Ecto neural progenitor cell (in vitro differentiated cells): ENCODE measurements around the gene HRH3.

Experiments
- DNase-seq: peaks from one replicate; pipeline ENCODE4 v3.0.0-alpha.2; 2018; ENCODE audit warnings: low spot score

The HRH3 gene

DNA sequence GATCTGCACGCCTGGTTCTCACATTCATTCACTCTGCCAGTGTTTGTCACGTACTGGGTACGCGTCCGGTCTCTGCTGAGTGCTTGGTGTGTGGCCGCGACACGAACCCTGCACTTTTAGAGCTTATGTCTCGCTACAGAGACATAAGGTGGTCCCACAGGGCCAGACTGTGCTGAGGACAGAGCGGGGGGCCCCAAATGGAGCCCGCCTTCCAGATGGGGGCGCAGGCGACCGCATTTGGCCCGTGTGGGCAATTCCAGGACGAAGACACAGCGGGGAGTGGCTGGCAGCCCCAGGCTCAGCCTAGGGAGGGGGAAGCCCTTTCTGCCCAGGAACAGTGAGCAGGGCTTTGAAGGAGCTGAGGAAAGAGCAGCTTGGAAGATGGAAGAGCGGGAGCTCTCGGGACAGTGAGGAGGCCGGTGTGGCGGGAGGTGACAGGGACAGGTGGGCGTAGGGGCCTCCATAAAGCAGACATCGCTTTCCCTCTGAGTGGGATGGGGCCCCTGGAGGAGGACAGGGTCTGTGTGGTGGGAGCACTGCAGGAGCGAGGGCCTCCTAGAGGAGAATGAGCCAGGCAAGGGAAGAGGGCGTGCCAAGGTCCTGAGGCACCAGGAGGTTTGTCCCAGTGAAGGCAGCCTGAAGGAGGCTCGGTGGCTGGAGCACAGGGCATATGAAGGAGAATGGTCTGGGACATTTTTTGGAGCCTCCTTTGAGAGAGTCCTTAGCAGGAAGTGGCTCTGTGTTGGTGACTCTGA is 45.0 kb downstream of the HRH3 start:
- no peak for DNase-seq

DNA sequence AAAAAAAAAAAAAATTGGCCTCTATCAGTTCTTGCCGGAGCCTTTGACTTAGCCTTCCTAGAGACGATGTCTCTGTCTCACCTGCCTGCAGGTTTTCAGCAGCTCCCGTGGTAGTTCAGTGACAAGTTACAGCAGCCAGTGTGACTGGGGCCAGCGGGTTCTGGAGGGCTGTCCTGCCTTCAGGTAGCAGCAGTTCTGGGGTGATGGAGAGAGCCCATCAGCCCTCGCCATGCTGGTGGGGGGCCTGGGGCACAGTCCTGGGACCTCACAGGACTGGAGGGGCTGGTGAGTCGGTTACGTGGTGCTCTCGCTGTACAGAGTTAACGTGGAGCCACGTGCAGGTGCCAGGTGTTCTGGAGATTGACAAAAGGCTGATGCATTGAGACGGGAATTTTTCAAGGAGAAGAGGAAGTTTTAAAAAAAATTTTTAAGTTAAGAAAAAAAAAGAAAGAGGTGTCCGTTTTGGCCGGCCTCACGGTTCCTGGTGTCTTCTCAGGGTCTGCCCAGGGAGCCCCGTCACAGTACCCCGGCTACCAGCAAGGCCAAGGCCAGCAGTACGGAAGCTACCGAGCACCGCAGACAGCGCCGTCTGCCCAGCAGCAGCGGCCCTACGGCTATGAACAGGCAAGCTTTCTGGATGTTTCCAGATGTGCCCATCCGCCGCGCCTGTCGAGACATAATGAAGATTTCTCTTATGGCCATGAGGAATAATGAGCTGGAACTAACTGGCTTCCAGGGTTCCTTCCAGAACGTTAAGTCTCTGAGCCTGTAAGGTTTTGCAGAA is 45.9 kb downstream of the HRH3 start:
- no peak for DNase-seq

DNA sequence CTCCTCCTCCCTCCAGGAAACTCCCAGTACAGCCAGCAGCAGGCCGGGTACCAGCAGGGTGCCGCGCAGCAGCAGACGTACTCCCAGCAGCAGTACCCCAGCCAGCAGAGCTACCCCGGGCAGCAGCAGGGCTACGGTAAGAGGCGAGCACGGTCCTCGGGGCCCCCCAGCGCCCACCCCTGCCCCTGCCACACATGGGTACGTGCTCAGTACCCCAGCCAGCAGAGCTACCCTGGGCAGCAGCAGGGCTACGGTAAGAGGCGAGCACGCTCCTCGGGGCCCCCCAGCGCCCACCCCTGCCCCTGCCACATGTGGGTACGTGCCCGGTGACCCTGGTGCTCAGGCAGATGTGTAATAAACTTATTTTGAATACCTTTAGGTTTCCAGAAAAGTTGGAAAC is 47.4 kb downstream of the HRH3 start:
- DNase-seq, result no peak

DNA sequence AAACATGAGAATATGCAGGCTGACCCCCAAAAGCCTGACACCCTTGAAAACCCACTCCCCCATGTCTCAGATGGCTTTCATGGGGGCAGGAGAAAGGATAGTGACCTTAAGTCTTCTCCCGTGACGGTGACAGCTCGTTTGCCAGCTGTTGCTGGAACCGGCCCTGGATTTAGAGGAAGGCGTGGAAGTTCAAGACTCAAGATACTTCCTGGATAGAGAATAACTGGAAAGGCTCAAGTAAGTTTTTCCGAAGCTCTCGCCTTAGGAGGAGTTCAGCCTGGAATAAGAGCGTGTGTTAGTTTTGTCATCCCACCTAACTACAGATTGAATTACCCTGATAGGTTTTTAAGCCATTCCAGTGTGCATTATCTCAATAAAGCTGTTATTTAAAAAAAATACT is 48.8 kb downstream of the HRH3 start:
- DNase-seq, result no peak

DNA sequence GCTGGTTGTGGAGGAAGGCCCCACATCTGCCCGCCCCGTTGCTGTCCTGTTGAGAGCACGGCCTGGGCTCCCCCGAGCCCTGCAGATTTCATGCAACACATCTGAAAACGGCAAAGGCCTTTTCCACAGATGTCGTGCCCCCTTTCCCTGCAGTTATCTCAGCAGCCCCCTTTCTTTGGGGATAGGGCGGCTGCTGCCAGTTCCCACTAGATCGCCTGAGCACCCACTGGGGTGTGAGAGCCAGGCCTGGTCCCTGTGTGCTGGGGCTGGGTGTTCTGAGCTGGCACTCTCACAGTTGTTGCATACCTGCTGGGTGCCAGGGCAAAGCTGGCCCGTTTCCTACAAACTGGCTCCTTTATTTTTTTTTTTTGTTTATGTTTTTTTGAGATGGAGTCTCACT is 49.5 kb downstream of the HRH3 start:
- DNase-seq, result no peak

DNA sequence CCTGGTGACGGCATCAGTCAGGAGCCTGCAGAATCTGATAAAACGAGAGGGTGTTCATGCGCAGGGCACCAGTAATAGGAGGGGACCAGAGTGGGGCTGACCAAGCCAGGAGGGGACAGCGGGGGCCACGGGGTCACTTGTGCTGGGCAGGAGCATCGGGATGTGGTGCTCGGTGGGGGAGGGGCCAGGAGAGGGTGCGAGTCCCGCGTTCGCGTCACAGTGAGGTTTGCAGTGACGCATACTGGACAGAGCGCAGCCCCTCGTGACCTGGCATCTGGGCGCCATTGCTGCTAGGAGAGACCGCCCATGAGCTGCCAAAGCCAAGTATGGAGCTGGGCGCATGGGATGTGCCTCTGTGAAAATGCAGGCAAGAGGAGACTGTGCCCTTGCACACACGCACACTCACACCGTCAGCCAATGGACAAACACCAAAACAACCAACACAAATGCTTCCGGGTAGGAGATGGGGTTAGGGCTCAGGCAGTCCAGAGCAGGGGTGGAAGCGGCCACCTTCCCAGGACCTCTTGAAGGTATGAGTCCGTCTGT is 51.1 kb downstream of the HRH3 start:
- DNase-seq, result no peak

DNA sequence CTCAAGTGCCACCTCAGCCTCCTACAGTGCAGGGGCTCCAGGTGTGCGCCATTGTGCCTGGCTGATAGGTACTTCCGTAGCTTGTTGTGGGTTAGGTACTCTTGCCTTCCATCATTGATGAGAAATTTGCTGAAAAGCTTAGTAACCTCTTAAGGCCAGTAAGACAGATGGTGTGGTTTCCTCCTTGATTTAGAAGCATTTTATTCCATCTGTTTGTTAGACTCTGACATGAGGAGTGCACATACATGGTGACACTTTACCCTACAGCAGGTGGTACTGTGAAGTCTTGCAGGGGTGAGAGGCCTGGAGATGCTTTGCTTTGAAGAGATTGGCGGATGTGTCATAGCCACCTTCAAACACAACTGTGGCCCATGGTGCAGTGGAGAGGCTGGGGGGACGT is 52.0 kb downstream of the HRH3 start:
- DNase-seq, result no peak

DNA sequence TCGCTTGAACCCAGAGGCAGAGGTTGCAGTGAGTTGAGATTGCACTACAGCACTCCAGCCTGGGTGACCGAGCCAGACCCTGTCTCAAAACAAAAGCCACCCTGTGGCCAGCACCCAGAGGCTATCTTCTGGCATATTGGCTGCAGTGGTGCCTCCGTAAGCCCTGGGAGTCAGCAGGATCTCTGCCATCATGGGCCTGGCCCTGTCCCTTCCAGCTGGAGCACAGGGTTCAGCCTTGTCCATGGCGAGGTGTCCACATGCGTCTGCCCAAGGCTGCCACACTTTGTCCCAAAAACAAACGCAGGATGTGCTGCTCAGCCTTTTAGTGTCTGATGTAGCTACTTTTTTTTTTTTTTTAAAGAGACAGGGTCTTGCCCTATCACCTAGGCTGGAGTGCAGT is 52.6 kb downstream of the HRH3 start:
- no peak for DNase-seq

DNA sequence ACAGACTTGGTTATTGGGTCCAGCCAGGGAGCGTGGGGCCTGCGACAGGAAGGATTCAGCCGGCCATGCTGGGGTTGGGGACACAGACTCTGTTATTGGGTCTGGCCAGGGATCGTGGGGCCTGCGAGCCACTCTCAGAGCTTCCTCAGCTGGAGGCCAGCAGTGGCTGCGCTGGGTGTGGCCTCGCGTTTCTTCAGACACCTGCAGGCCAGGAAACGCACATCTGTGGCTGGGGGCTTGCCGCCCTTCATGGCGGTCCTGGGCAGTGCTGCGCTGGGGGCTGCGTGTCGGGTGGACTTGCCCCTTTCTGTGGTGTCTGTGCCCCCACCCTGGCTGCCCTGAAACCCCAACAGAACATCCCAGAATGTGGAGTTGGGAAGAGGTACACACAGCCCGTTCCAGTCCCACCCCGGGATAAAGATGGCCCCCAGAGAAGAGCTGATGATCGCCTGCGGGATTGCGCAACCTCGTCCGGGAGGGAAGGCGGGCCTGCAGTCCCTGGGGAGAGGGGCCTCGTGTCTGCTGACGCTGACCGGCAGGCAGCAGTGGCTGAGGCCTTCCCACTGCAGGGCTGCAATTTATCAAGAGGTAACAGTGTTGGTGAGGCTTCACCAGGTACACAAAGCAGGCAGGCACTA is 54.2 kb downstream of the HRH3 start:
- DNase-seq, result no peak
